ENCODE results near the gene GARIN5B. TPM values are rescaled to one million over a fixed set of nuclear protein-coding genes. Genes with fewer than 3 reads are reported as not detected.

Gene GARIN5B
- total RNA-seq, 1 donor from 2014 or later, result not detected

DNA sequence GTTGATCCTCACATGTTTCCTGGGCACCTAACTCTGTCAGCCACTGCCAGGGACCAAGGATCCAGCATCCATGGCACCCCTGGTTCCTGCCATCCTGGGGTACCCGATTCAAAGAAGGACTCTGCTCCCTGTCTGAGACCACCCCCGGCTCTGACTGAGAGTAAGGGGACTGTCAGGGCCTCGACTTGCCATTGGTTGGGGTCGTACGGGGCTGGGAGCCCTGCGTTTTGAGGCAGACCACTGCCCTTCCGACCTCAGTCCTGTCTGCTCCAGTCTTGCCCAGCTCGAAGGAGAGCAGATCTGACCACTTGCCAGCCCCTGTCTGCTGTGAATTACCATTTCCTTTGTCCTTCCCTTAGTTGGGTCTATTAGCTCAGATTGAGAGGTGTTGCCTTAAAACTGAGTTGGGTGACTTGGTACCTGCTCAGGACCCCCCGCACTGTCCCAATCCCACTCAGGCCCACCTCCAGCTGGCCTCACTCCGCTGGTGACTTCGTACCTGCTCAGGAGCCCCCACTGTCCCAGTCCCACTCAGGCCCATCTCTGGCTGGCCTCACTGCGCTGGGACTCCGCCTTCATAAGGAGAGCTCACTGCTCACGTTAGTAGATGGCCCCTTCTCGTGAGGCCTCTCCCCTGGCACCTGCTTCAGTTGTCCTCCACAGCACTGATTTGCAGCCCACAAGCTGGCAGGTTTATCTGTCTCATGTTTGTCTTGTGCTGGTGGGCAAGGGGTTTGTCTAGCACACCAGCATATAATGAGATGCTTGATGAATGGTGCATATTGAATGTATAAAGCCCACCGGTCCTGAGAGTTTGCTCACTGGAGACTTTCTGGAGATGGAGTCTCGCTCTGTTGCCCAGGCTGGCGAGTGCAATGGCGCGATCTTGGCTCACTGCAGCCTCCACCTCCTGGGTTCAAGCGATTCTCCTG, 26.6 kb upstream of the GARIN5B start:
- DNase-seq (ENCODE audit: low spot score), result no peak

DNA sequence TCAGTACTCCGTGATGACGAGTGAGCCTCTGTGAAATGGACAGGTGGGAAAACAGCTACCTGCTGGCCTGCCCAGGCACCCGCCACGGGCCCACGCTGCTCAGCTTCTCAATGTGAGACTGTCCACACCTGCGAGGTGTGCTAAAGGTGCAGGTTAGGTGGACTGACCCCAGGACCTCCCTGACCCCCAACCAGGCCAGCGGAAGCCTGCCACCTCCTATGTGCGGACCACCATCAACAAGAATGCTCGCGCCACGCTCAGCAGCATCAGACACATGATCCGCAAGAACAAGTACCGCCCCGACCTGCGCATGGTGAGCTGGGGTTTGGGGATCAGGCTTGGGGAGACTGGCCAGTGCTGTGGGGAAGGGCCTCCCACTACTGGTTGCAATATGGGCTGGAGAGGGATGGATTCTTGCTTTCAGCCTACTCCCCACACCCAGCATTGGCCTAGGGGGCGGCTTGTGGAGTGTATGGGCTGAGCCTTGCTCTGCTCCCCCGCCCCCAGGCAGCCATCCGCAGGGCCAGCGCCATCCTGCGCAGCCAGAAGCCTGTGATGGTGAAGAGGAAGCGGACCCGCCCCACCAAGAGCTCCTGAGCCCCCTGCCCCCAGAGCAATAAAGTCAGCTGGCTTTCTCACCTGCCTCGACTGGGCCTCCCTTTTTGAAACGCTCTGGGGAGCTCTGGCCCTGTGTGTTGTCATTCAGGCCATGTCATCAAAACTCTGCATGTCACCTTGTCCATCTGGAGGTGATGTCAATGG, 24.9 kb upstream of the GARIN5B start:
- DNase-seq (ENCODE audit: low spot score), result no peak

DNA sequence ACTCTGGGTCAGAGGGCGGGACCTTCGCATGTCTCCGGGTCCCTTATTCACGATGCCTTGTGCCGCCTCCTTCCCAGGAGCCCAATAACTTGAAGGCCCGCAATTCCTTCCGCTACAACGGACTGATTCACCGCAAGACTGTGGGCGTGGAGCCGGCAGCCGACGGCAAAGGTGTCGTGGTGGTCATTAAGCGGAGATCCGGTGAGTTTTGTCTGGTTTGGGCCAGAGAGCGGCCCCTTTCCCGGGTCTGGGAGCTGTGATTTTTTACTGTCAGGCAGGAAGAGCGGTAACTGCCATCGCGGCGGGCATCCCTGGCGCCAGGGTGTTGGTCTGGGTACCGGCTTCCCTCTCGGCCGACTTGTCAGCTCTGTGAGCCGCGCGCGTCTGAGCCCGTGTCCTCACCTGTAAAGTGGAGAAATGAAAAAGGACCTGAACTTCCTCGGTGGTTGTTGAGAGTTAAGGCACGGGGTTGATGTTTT, 23.5 kb upstream of the GARIN5B start:
- no peak for DNase-seq (ENCODE audit: low spot score)

DNA sequence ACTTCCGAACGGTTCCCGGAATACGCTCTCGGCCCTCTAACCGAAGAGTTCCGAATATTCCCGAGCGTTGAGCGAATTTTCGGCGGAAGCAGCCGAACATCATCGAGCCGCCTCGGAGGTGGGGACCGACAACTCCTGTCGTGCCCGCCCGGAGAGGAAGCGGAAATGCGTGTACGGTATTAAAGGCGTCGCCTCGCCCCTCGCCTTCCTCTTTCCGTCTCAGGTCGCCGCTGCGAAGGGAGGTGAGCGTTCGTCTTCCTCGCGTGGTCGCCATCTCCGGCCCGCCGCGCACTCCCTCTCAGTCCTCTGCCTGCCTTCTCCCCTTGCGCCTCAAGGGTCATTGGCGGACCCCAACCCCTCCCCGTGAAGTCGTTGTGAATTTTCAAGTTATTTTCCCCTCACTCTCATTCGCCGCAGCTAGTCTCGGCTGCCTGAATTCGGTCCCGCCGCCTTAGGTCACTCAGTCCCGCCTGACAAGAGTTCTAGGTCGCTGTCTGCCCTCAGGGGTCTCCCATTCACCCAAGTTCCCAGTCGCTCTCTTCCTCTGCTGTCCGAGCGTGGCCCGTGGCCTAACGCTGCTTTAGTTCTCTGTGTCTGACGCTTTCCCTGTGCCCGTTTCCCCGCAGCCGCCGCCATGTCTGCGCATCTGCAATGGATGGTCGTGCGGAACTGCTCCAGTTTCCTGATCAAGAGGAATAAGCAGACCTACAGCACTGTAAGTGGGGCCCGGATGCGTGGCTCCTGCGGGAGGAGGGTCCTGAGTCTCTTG, 22.8 kb upstream of the GARIN5B start, which contains the start of gene RPL28:
TSS of gene RPL28 (plus strand) at position 209 of the 769 bp plus-strand sequence. CDS start at position 635, 426 bp downstream.
- DNase-seq (ENCODE audit: low spot score), result peak; percentile 99

DNA sequence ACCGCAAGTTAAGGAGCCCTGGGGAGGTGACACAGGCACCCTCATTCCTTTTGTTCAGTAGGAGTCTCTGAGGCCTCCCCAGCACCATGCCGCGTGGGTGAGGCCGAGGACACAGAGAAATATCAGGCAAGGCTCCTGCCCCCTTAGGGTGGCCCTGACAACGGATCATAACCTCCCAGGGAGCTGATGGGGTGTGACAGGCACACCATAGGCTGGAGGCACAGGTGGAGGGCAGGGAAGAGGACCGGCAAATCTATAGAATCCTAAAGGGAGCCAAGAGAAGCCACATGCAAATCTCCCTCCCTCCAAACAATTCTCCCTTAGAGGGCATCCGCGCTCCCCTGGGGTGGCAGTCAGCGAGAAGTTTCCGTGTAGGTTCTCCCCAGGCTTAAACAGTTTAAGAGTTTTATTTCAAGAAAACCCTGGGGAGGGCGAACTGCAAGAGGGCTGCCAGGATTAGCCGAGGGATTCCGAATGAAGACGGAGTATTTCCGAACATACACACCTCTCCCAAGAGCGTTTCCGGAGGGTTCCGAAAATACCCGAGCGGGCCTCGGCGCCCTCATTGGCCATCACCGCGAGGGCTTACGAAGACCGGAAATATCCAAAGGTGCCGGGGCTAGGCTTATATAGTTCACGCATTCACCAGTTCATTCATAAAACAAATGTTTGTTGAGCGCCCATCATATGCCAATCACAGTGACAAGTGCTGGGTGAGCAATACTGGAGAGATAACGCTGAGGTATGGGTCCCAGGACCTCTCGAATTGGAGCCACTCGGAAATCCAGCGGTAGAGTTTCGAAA, 22.1 kb upstream of the GARIN5B start:
- peak; percentile 98 for DNase-seq (ENCODE audit: low spot score)

DNA sequence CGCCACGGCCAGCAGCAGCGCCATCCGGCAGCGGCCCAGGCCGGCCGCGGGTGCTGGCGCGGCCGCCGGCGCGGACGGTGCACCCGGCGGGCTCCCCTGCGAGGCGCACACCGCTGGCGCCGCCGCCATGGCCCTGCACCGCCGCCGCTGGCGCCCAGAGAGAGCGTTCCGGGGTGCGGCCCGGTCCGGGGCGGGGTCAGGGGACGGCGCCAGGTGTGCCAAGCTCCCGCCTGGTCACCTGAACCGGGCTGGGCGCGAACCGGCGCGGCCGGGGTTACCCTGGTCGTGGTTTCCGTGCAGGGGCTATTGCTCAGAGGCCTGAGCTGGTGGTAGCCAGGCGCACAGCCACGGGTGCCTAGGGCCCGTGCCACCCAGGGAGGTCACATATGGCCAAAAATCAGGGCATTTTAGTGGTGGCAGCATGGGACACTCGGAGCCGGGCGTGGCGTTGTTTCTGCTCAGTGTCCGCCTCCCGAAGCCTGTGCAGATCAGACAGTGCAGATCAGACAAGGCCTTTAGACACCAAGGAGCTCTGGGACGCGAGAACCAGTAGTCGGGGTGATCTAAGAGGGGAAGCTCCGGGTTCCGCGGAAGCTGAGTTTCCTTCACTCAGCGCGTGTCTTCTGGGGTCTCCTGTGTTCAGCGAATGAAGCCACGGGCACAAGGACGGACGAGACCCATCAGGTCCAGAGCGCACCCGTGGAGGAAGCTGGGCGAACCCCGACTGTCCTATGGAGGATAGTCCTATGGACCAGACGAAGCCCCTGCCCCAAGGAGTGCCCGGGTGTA, 21.3 kb upstream of the GARIN5B start, which contains the start of gene TMEM238:
TSS of gene TMEM238 (minus strand) at position 162 of the 789 bp plus-strand sequence. CDS start at position 129, 33 bp downstream.
- DNase-seq (ENCODE audit: low spot score), result peak; percentile 70

DNA sequence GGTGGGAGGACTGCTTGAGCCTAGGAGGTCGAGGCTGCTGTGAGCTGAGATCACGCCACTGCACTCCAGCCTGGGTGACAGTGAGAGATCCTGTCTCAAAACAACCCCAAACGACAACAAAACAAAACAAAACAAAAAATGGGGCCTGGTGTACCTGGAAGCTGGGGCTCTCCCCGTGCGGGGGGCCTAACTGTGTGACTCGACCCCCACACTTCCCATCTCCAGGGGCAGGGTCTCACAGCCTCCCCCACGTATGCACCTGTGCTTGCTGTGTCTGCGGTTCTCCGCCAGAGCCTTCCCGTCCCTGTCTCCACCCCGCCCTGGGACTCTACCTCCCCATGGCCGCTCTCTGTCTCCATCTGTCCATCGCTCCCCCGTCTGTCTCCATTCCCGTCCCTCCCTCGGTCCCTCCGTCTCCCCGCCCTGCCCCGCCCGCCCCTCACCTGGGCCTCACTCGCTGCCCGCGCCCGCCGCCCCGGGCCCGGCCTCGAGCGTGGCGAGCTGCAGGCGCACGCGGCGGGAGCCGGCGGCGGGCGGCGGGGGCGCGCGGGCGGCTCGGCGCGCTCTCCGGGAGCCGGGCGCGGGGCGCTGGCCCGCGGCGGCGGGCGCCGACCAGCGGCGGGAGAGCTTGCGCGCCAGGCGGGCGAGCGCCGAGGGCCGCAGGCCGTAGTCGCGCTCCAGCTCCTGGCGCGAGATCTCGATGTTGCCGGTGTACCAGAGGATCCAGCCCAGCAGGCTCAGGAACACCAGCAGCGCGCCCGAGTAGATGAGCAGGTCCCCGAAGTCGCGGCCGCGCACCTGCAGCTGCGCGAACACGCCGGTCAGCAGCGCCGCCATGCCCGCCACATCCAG, 20.4 kb upstream of the GARIN5B start:
- peak; percentile 68 for DNase-seq (ENCODE audit: low spot score)

DNA sequence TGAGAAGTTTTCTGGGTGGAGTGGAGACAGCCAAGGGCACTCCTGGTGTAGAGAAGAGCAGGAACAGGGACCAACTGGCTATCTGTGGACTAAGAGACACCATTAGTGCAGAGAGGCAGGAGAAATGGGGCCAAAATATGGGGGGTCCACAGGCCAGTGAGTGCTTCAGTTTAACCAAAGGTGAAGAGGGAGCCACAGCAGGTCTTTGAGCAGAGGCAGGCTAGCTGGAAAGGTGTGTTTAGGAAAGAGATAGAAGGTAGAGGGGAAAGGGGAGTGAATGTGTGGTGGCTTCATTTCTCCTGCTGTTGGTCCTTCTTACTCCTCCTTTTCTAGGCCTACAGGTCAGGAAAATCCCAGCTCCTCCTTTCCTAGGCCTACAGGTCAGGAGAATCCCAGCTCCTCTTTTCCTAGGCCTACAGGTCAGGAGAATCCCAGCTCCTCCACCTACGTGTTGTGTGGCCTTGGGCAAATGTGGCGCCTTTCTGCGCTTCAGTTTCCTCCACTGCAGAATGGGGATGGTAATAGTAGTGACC, 19.5 kb upstream of the GARIN5B start:
- DNase-seq (ENCODE audit: low spot score), result no peak

DNA sequence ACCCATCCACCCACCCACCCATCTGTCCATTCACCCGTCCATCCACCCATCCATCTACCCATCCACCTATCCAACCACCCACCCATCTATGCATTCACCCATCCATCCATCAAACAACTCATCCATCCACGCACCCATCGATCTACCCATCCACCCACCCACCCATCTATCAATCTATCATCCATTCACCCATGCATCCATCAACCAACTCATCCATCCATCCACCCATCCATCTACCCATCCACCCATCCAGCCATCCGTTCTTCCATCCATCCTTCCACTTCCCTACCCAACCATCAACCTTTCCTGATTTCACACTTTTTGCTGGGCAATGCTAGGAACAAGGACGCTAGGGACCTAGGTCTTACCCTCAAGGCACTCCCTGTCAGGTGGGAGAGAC, 19.0 kb upstream of the GARIN5B start:
- no peak for DNase-seq (ENCODE audit: low spot score)

DNA sequence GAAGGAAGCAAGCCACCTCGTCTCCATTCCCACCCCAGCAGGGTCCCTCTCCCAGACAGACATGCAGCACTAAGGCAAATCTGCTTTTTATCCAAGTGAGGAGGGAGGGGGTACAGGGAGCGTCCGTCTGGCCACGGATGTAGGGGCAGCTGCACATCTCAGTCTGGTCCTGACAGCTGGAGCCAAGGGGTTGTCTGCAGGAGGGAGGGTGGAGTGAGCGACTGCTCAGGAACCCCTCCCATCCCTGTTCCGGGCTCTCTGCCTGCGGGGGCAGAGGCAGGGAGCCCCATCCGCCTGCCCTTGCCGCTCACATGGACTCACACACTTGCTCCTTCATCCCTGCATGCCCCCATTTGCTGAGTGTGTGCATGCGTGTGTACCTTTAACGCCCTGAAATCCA, 16.1 kb upstream of the GARIN5B start:
- no peak for DNase-seq (ENCODE audit: low spot score)

DNA sequence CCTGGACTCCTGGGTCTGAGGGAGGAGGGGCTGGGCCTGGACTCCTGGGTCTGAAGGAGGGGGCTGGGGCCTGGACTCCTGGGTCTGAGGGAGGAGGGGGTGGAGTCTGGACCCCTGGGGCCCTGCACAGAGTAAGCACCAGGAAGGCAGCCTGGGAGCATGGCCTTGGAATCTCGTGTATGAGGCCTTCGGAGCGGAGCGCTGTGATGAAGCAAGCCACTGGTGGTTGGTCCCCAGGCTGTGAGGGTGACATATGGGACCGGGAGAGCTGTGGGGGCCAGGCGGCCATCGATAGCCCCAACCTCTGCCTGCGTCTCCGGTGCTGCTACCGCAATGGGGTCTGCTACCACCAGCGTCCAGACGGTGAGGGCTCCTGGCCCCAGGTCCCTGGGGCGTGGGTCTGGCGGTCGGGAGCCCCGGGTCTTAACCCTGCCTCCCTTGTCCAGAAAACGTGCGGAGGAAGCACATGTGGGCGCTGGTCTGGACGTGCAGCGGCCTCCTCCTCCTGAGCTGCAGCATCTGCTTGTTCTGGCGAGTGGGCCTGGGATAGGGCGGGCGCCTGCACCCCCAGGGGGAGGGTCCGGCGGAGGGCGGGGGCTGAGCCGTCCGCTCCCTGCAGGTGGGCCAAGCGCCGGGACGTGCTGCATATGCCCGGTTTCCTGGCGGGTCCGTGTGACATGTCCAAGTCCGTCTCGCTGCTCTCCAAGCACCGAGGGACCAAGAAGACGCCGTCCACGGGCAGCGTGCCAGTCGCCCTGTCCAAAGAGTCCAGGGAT, 14.5 kb upstream of the GARIN5B start:
- DNase-seq (ENCODE audit: low spot score), result no peak

DNA sequence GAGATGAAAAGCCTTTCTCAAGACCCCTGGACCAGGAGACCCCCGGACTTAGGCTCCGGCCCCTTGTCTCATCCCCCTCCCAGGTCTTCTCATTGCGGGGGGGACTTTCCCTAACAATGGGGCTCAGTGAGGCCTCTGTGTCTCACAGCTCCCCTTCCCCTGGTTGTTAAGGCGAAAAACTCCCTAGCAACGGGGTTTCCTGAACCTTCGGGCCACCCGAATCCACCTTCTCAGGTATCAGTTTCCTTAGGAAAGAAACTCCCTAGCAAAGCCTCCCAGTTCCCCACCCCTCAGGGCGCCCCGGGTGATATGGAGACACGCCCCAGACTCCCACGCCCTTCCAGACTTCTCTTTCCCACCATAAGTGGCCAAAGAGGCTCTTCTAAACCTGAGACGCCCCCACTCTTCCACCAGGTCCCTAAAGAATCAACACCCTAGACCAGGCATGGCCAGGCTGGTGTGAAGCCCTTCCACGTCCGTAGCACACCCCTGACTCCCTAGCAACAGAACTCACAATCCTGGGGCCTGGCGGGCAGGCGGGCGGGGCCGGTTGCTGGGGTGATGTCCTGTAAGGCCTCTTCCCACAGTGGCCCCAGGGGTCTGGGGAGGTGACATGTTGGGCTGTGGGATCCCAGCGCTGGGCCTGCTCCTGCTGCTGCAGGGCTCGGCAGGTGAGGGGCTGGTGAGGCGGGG, 13.3 kb upstream of the GARIN5B start, which contains the start of gene TMEM190:
TSS of gene TMEM190 (plus strand) at position 586 of the 693 bp plus-strand sequence. CDS start at position 614, 28 bp downstream.
- no peak for DNase-seq (ENCODE audit: low spot score)

DNA sequence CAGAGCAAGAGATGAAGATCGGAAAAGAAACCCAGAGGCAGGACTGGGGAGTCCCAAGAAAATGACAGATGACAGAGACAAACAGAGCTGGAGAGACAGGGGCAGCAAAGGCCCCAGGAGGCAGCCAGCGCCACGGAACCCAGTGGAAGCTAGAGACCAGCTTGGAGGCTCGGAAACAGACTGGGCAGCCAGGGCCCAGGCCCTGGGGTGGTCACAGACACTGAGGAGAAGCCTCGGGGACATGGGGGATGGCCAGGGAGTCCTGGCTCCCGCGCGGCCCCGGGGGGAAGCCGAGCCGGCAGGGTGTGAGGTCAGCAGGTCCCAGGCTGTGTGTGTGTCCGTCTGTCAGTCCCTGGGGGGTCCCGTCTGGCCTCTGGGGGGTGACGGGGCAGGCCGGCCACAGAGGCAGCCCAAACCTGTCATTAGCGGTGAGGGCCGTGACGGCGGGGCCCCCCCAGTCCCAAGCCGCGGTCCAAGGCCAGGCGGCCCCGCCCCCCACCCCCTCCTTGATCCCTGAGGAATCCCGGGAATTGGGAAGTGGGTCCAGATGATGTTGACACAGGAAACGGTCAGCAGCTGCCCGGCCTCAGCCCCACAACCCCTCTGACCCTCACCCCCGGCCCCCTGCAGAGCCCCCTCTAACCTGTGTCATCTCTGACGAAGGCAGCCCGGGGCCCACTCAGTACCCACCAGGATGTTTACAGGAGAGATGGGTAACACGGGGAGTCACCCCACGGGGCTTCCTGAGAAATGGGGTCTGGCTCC, 11.1 kb upstream of the GARIN5B start:
- no peak for DNase-seq (ENCODE audit: low spot score)

DNA sequence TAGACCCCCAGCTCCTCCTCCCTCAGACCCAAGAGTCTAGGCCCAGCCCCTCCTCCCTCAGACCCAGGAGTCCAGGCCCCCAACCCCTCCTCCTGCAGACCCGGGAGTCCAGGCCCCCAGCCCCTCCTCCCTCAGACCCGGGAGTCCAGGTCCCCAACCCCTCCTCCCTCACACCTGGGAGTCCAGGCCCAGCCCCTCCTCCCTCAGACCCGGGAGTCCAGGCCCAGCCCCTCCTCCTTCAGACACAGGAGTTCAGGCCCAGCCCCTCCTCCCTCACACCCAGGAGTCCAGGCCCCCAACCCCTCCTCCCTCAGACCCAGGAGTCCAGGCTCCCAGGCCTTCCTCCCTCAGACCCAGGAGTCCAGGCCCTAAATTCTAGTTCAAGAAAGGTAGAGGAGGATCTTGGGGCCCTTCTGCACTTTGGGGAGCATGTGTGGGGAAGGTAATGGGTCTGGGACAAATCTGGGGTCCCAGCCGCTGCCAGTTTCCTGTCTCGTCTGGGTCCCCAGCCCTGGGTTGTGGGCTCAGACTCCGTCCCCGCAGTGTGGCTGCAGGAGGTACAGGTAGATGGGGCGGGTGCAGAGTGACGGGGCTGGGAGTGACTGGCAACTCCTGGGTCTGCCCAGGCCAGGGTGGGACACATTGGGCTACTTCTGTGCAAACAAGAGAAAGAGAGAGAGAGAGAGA, 10.4 kb upstream of the GARIN5B start:
- DNase-seq (ENCODE audit: low spot score), result no peak

DNA sequence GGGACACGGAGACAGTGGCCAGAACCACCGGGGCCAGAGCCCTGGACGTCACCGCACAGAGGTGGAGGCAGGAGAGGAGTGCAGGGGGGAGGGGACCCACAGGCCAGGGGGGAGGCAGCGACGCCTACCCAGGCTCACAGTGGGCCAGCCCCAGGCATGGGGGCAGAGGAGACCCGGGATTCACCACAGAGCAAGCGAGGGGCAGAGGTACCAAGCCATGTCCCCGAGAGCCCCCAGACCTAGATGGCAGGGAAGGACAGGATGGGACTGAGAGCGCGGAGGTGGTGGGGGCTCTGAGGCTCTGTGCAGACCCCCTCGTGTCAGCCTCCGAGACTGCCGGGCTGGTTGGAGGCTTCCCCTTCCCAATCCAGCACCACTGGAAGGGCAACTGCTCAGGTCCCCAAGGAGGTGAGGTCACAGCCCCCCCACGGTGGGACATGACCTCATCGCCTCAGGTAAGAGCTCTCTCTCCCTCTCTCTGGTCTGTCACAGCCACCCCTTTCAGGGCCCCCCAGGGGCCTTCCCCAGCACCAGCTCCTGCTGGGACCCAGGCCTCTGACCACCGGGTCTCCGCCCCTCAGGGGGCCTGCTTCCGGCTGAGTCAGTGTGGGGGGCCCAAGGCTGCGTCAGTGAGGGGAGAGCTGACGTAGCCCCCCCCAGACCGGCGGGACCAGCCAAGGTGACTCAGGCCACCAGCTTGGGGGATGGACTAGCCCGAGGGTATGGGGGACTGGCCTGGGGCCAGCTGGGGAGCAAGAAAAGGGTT, 9.4 kb upstream of the GARIN5B start:
- no peak for DNase-seq (ENCODE audit: low spot score)
